GM23248 (cell line): ENCODE measurements around the gene RAI14. TPM values are rescaled to one million over a fixed set of nuclear protein-coding genes. Genes with fewer than 3 reads are reported as not detected.

ENCODE experiments used
- DNase-seq: peaks from one replicate; pipeline ENCODE4 v3.0.0-alpha.2; 2015
- H2AFZ ChIP-seq: fragments of 200-600 bp; sonication (generic); 2 replicates; pipeline ENCODE4 v1.6.1; 2016; ENCODE audit warnings: antibody characterized with exemption
- H3F3A ChIP-seq: fragments of 200-600 bp; sonication (generic); 2 replicates; pipeline ENCODE4 v1.6.1; 2016; ENCODE audit warnings: mild to moderate bottlenecking, antibody characterized with exemption, mixed run types; ENCODE audit not compliant: insufficient read depth
- H3K27ac ChIP-seq: fragments of 200-600 bp; sonication (generic); 2 replicates; pipeline ENCODE4 v1.5.1; 2016; ENCODE audit warnings: mild to moderate bottlenecking
- H3K27me3 ChIP-seq: fragments of 200-600 bp; sonication (generic); replicated peaks from 2 replicates; pipeline ENCODE4 v1.6.1; 2016; ENCODE audit warnings: mild to moderate bottlenecking; ENCODE audit not compliant: insufficient read depth
- H3K36me3 ChIP-seq: fragments of 200-600 bp; sonication (generic); 2 replicates; pipeline ENCODE4 v1.6.1; 2016; ENCODE audit warnings: low read depth, mild to moderate bottlenecking
- H3K4me1 ChIP-seq: fragments of 200-600 bp; sonication (generic); 2 replicates; pipeline ENCODE4 v1.6.1; 2016; ENCODE audit warnings: mild to moderate bottlenecking; ENCODE audit not compliant: insufficient read depth
- H3K4me2 ChIP-seq: fragments of 200-600 bp; sonication (generic); one replicate; pipeline ENCODE4 v1.6.1; 2016; ENCODE audit warnings: mild to moderate bottlenecking; ENCODE audit not compliant: unreplicated experiment
- H3K4me3 ChIP-seq: fragments of 200-600 bp; sonication (generic); 2 replicates; pipeline ENCODE4 v1.5.1; 2016; ENCODE audit warnings: mild to moderate bottlenecking
- H3K79me2 ChIP-seq: fragments of 200-600 bp; sonication (generic); 2 replicates; pipeline ENCODE4 v1.6.1; 2016; ENCODE audit warnings: mild to moderate bottlenecking; ENCODE audit not compliant: insufficient read depth
- H3K9ac ChIP-seq: fragments of 200-600 bp; sonication (generic); 2 replicates; pipeline ENCODE4 v1.6.1; 2016; ENCODE audit warnings: mild to moderate bottlenecking
- H3K9me2 ChIP-seq: fragments of 200-600 bp; sonication (generic); 2 replicates; pipeline ENCODE4 v1.6.1; 2016; ENCODE audit warnings: mixed run types, mild to moderate bottlenecking, moderate library complexity; ENCODE audit not compliant: insufficient read depth
- H3K9me3 ChIP-seq: fragments of 200-600 bp; sonication (generic); one replicate; pipeline ENCODE4 v1.6.1; 2017; ENCODE audit warnings: low read depth
- H4K20me1 ChIP-seq: fragments of 200-600 bp; sonication (generic); 2 replicates; pipeline ENCODE4 v1.6.0; 2016; ENCODE audit not compliant: insufficient read depth
- EZH2 ChIP-seq: fragments of 200-600 bp; sonication (generic); IDR thresholded peaks from 2 replicates; pipeline ENCODE4 v1.6.1; 2018; ENCODE audit warnings: antibody characterized with exemption, mild to moderate bottlenecking; ENCODE audit not compliant: insufficient read depth, poor library complexity, severe bottlenecking
- EZH2phosphoT487 ChIP-seq: fragments of 200-600 bp; sonication (generic); IDR thresholded peaks from 2 replicates; pipeline ENCODE4 v1.6.1; 2018; ENCODE audit warnings: antibody characterized with exemption, moderate library complexity, mild to moderate bottlenecking, low read depth; ENCODE audit not compliant: insufficient read depth
- WGBS, 2 experiments: methylation state at CpG; one replicate each; pipeline ENCODE4 v1.1.6; 2015 to 2017; ENCODE audit warnings: low lambda C conversion rate in 2 of 2, low coverage in 1 of 2; ENCODE audit errors: missing lambda C conversion rate in 2 of 2; 5-methylcytosine and 5-hydroxymethylcytosine counted together
- in situ Hi-C: fragments of 300-500 bp; cut with MboI; formaldehyde crosslinking; loops from 2 replicates; pipeline ENCODE4 v1.15.0; 2020
- polyA plus RNA-seq: library from polyadenylated mRNA; unstranded; fragments of >200 nt; fragmentation: Nextera tagmentation; extraction: Ambion mirVana; gene quantifications from 2 replicates; pipeline ENCODE4 v1.2.1, GENCODE V29; 2016
- total RNA-seq: library from RNA; depleted of rRNA; stranded (reverse); fragments of >200 nt; shearing (Covaris generic); gene quantifications from 2 replicates; pipeline ENCODE4 v1.2.3, GENCODE V29; 2014

The RAI14 gene
- total and polyA plus RNA-seq, 2 experiments from 2014 or later, result 116 to 124 TPM

GRCh38 chr5:34866989-34867471 is 210.9 kb downstream of the RAI14 start:
- Histone ChIP-seq H4K20me1 (no peaks in the 10 kb centered on the region), H3K36me3 (no peaks in the 10 kb centered on the region), H3F3A (no peaks in the 10 kb centered on the region), H3K4me2 (no peak overlapping the region), H3K79me2 (no peaks in the 10 kb centered on the region), H3K4me3 (no peak overlapping the region), H2AFZ (no peak overlapping the region; the same call in 1 of the 2 replicates), H3K27me3 (no peaks in the 10 kb centered on the region), H3K9ac (no peak overlapping the region), H3K9me2 (no peaks in the 10 kb centered on the region), H3K4me1 (no peaks in the 10 kb centered on the region), H3K27ac (no peak overlapping the region), H3K9me3 (no peaks in the 10 kb centered on the region)
- in situ Hi-C loops, result no loop called here
- TF ChIP-seq EZH2phosphoT487 (no peak), EZH2 (no peak)
- DNase-seq, result no peak
- 91 to 92% methylated on average over 3 of the region's 3 CpGs for WGBS, 2 experiments

GRCh38 chr5:34867660-34868059 is 211.5 kb downstream of the RAI14 start:
- no peak overlapping the region for H3K9ac ChIP-seq
- H3F3A ChIP-seq, result no peaks in the 10 kb centered on the region
- 95 to 98% methylated on average over 3 of the region's 3 CpGs for WGBS, 2 experiments
- no peaks in the 10 kb centered on the region for H3K9me2 ChIP-seq
- no peaks in the 10 kb centered on the region for H3K9me3 ChIP-seq
- H3K36me3 ChIP-seq, result no peaks in the 10 kb centered on the region
- H3K27ac ChIP-seq, result no peak overlapping the region
- no peak overlapping the region for H3K4me3 ChIP-seq
- no peak overlapping the region for H3K4me2 ChIP-seq
- H3K4me1 ChIP-seq, result no peaks in the 10 kb centered on the region
- in situ Hi-C loops, result no loop called here
- no peak for TF ChIP-seq EZH2phosphoT487
- TF ChIP-seq EZH2, result no peak
- H3K27me3 ChIP-seq, result no peaks in the 10 kb centered on the region
- H2AFZ ChIP-seq, result no peak overlapping the region
- no peaks in the 10 kb centered on the region for H4K20me1 ChIP-seq
- DNase-seq, result no peak
- no peaks in the 10 kb centered on the region for H3K79me2 ChIP-seq

GRCh38 chr5:34868791-34869190 is 212.7 kb downstream of the RAI14 start:
- no peaks in the 10 kb centered on the region for H3K9me2 ChIP-seq
- no peaks in the 10 kb centered on the region for H3K36me3 ChIP-seq
- no peaks in the 10 kb centered on the region for H3K79me2 ChIP-seq
- no peak overlapping the region for H3K27ac ChIP-seq
- no peak overlapping the region for H3K9ac ChIP-seq
- no peaks in the 10 kb centered on the region for H3K4me1 ChIP-seq
- no peaks in the 10 kb centered on the region for H3F3A ChIP-seq
- H3K27me3 ChIP-seq, result no peaks in the 10 kb centered on the region
- no peaks in the 10 kb centered on the region for H4K20me1 ChIP-seq
- DNase-seq, result no peak
- in situ Hi-C loops, result no loop called here
- H3K4me3 ChIP-seq, result no peak overlapping the region
- no peak for TF ChIP-seq EZH2phosphoT487
- TF ChIP-seq EZH2, result no peak
- H3K4me2 ChIP-seq, result no peak overlapping the region
- no peaks in the 10 kb centered on the region for H3K9me3 ChIP-seq
- WGBS, 2 experiments, result 96 to 100% methylated on average over 1 of the region's 1 CpG
- no peak overlapping the region; the same call in 1 of the 2 replicates for H2AFZ ChIP-seq

GRCh38 chr5:34869256-34869655 is 213.1 kb downstream of the RAI14 start:
- no peaks in the 10 kb centered on the region for H4K20me1 ChIP-seq
- no peaks in the 10 kb centered on the region for H3K9me2 ChIP-seq
- no peaks in the 10 kb centered on the region for H3F3A ChIP-seq
- TF ChIP-seq EZH2 (no peak), EZH2phosphoT487 (no peak)
- no peak overlapping the region for H3K9ac ChIP-seq
- no peaks in the 10 kb centered on the region for H3K4me1 ChIP-seq
- 94 to 98% methylated on average over 1 of the region's 1 CpG for WGBS, 2 experiments
- peak overlapping the region; percentile 35; the same call in 1 of the 2 replicates for H2AFZ ChIP-seq
- H3K27me3 ChIP-seq, result no peaks in the 10 kb centered on the region
- in situ Hi-C loops, result no loop called here
- no peak overlapping the region for H3K4me2 ChIP-seq
- no peaks in the 10 kb centered on the region for H3K79me2 ChIP-seq
- no peak overlapping the region for H3K4me3 ChIP-seq
- H3K27ac ChIP-seq, result no peak overlapping the region
- H3K9me3 ChIP-seq, result no peaks in the 10 kb centered on the region
- no peak for DNase-seq
- no peaks in the 10 kb centered on the region for H3K36me3 ChIP-seq

GRCh38 chr5:34870382-34870781 is 214.3 kb downstream of the RAI14 start:
- no peak overlapping the region for H3K4me2 ChIP-seq
- no peak for DNase-seq
- no peaks in the 10 kb centered on the region for H3K9me2 ChIP-seq
- no peak overlapping the region for H3K9ac ChIP-seq
- in situ Hi-C loops, result no loop called here
- no peaks in the 10 kb centered on the region for H3K79me2 ChIP-seq
- H3K27me3 ChIP-seq, result no peaks in the 10 kb centered on the region
- no peaks in the 10 kb centered on the region for H3K36me3 ChIP-seq
- no peaks in the 10 kb centered on the region for H3F3A ChIP-seq
- no peak overlapping the region for H3K27ac ChIP-seq
- no peak overlapping the region for H2AFZ ChIP-seq
- 53 to 64% methylated on average over 2 of the region's 2 CpGs for whole genome bisulfite sequencing, 2 experiments
- no peak overlapping the region for H3K4me3 ChIP-seq
- H3K4me1 ChIP-seq, result no peaks in the 10 kb centered on the region
- TF ChIP-seq EZH2 (no peak), EZH2phosphoT487 (no peak)
- no peaks in the 10 kb centered on the region for H4K20me1 ChIP-seq
- H3K9me3 ChIP-seq, result no peaks in the 10 kb centered on the region
